Measurements from ENCODE around the gene ZIM2.
A peak's percentile ranks its signal among the peaks of the same experiment; 100 is the strongest.

ZIM2 gene

DNA sequence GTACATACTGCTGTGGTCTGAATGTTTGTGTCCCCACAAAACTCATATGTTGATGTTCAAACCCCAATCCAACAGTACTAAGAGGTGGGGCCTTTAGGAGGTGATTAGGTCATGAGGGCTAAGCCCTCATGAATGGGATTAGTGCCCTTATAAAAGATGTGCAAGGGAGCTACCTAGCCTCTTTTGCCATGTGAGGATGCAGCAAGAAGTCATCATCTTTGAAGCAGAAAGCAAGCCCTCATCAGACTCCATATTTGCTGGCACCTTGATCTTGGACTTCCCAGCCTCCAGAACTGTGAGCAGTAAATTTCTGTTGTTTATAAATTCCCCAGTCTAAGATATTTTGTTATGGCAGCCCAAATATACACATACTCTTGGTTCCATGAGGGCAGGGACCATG lies 33.9 kb downstream of the ZIM2 start:
- no peak for DNase-seq

DNA sequence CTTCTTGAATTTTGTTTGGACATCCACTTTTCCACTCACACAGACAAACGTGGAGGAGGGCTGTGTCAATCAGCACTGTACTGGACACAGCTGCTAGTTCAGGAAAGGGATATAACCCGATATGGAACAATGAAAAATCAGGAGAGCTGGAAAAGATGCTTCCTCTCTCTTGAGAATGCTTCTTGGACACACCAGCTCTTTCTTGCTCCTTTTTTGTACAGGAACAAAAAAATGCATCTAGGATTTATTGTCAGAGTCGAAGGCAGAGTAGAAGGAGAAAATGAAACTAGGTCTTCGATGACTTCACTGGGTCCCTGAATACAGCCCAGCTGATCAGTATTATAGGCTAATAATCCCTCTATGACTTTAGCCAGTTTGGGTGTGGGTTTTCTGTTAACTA lies 62.2 kb downstream of the ZIM2 start:
- no peak for DNase-seq

DNA sequence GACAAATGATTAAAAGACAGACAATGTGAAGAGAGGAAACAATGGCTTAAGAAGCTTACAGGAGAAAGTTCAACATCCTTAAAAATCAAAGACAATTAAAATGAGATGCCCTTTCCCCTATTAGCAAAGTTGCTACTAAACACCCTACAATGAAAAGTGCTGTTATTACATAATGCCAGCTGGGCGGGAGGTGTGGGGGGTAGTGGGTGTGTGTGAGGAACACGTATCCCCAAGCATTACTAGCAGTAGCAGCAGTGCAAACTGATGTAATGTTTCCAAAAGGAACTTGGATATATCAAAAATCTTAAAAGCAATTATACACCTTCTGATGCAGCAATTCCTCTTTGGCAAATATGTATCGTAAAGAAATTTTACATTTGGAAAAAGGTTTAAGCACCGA lies 70.9 kb downstream of the ZIM2 start:
- no peak for DNase-seq

DNA sequence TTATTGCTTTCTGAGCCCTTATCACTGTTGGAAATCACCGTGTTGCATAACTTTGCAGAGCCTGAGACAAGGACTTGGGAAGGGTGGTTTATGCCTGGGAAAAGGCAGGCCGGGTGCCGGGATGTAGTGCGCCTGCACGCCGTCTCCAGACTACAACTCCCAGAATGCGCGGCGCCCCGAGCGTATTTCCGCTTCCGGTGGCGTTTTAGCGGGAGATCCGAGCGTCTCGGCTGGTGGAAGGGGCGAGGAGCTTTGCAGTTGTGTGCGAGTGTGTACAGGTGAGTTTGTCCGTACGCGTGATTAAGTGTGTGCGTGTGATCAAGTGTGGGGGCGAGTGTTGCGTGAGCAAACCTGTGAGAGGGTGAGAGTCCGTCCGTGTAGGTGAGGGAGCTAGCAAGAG lies 75.4 kb downstream of the ZIM2 start:
- DNase-seq: peak in 13 of 14 donors; percentile 4 to 75 (median 58)

DNA sequence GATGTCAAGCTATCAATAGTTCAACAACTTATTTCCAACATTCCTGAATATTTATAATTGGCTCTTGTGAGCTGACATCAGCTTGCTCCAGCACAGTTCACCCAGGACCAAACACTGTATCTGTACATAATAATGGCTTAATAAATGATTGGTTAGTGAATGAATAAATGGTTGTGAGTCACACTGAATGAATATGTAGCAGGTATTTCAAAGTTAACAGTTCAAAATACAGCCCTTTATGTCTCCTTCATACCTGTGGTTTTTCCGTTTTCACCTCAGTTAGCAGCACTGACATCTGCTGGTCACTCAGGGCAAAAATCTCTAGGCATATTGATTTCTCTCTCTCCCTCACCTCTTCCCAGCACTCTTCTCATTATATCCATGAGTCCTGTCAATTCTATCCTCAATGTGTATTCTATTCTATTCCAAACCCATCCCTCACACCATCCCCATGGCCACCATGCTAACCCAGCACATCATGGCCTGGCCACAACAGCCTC lies 76.3 kb downstream of the ZIM2 start:
- DNase-seq: no peak

DNA sequence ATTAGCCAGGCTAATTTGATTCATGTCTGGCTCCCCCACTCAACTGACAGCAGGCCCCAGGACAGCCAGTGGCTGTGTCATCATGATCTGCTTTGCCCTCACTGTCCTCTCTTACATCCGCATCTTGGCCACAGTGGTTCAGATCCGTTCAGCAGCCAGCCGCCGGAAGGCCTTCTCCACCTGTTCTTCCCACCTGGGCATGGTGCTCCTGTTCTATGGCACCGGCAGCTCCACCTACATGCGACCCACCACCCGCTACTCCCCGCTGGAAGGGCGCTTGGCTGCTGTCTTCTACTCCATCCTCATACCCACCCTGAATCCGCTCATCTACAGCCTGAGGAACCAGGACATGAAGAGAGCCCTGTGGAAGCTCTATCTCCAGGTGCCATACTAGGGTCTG lies 79.7 kb downstream of the ZIM2 start:
- DNase-seq: no peak

DNA sequence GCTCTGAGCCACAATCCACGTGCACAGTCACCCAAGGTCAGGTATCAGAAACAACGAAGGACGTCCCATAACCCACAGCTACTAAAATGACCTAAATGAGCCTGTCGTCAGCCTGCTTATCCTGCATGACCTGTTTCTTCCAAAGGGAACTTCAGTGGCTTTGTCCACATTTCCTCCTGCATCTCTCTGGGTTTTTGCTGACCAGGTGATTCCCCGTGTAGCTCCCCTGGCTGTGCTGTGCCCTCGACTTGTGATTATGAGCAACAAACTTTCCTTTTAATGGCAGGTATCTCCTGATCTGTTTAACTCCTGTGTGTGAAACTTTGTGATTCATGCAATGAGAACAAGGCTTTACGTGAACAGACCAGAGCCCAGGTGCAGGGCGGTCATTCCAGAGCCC lies 81.0 kb downstream of the ZIM2 start:
- no peak for DNase-seq

DNA sequence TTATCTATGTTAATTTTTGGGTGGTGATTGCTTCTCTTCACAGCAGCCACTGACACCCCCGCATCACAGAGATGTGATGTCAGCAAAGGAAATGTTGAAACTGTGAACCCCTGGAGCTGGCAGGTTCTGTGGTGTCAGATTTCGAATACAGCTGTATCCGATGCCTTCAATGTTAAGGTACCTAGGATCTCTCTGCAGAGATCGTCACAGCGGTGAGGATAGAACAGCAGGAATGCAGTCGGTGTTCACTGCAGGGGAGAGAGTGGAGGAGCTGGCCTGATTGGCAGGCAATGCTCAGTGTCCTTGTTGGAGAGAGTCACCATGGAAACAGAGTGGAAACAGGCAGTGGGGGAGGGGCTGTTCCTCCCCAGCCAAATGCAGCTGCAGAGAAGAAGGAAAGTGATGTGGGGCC lies 89.4 kb downstream of the ZIM2 start:
- DNase-seq: peak in 11 of 14 donors; percentile 19 to 67 (median 60)

DNA sequence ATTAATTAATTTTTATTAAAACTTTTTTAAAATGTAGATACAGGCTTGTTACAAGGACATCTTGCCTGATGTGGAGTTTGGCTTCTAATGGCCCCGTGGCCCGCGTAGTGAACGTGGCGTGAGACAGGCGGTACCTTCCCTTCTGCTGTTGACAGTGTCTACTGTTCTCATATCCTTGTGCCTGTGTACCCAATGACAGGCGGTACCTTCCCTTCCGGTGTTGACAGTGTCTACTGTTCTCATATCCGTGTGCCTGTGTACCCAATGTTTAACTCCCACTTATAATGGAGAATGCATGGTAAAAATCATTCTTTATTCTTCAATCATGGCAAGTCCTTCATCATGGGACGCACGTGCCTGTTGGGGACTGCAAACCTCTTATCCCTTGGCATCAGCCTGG lies 89.9 kb downstream of the ZIM2 start:
- peak in 2 of 14 donors; percentile 6 to 14 for DNase-seq

DNA sequence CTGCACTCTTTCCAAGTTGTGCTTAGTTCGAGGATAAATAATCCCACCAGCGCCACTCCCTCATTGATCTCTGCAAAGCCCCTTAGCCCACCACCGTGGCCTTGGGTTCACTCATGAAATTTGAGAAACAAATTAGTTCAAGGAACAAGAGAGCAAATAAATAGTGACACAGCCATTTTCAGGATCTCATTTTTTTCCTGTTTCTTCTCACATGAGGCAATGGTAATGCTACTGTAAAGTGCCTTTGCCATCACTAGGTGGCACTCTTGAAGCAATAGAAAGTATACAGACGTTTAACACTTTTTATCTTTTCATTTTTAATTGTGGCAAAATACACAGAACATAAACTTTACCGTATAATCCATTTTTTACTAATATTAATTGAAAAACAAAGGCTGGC lies 92.1 kb downstream of the ZIM2 start:
- DNase-seq: peak in 1 of 14 donors; percentile 3

DNA sequence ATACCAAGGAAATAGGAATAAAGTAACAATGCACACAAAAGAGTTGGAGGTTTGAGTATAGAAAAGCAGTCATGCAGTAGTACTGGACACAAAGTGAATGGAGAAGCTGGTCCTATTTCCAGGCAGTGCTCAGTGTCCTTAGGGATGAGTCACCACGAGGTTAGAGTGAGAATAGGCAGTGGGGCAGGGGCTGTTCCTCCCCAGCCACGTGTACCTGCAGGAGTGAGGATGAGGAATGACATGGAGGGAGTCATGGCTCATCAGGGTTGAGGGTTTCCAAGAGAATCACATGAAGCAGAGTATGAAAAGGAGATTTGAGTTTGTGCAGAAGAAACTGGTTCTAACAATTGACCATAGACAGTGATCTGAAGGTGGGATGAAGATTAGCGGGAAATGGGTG lies 94.2 kb downstream of the ZIM2 start:
- DNase-seq: no peak

DNA sequence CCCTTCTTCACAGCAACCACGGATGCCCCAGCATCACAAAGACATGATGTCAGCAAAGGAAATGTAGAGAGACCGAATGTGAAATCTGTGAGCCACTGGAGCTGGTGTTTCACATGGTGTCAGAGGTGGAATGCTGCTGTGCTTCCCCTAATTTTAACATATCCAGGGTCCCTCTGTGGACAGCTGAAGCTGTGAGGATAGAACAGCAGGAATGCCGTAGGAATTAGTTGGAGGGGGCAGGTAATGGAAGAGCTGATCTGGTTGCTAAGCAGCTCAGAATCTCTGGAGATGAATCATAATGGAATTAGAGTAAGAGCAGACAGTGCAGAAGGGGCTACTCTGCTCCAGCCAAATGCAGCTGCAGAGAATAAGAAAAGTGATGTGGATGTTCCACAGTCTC lies 100.0 kb downstream of the ZIM2 start:
- DNase-seq: no peak

DNA sequence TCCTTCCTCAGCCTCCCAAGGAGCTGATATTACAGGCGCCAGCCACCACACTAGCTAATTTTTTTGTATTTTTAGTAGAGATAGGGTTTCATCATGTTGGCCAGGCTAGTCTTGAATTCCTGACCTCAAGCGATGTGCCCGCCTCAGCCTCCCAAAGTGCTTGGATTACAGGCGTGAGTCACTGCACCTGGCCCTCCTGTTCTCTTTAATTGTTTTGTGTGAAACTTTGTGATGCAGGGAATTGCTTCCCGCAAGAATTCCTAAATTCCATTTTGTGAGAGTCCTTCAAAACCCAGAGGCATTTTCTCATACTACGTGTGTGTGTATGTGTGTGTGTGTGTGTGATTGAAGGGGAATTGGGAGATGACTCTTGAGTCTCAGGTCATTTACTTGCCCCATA lies 104.0 kb downstream of the ZIM2 start:
- DNase-seq: no peak

DNA sequence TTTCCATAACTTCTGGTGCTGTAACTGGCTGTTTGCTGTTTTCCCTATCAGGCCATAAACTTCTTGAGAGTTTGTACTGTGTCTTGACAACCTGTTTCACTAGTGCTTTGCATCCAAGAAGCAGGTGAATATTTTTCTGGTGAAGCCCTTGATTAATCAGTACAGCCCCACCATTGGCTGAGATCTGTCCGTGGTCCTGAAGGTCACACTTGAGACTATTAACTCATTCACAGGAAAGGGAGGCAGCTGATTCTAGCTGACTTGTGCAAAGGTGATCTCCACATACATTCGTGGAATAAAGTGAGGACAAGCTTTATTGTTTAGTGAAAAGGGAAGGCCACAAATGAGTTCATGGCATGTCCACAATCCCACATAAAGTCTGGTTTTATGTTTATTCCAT lies 107.5 kb downstream of the ZIM2 start:
- DNase-seq: no peak

DNA sequence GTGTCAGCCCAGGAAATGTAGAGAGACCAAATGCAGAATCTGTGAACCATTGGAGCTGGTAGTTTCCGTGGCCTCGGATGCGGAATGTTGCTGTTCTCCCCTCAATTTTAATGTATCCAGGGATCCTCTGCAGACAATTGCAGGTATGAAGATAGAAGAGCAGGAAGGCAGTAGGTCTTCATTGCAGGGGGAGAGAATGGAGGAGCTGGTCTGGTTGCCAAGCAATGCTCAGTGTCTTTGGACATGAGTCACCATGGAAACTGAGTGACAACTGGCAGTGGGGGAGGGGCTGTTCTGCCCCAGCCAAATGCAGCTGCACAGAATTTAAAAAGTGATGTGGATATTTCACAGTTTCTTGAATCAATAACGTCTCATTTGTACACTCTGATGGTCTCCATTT lies 112.8 kb downstream of the ZIM2 start:
- peak in 7 of 14 donors; percentile 7 to 33 (median 12) for DNase-seq

DNA sequence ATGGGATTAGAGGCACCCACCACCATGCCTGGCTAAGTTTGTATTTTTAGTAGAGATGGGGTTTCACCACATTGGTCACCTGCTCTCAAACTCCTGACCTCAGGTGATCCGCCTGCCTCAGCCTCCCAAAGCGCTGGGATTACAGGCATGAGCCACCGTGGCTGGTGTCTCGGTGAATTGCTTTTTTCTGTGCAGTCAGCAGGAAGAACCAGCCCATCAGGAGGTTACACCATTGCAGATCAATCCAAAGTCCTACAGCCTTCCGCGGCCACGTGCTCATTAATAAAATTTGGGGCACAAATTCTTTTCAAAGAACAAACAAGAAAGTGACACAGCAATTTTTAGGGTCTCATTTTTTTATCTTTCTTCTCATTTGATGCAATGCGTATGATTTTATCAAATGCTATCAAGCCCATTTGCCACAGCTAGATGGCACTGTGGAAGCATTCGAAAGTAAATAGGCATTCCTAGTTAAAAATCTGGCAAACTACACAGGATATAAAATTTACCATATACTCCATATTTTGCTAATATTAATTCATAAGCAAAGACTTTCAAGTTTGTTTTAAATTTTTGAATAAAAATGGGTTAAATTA lies 114.6 kb downstream of the ZIM2 start:
- DNase-seq: peak in 5 of 14 donors; percentile 20 to 60 (median 50)
